ENCODE data around the gene WDR20.
"Not testable (repeated sequence)": the region's sequence is repeated elsewhere in the genome, so short reads cannot be mapped to it uniquely, and the experiment has no call there.

WDR20 gene

GRCh38 chr14:102139286-102140026 lies at the start of gene WDR20:
WDR20 (plus strand) TSS chr14:102139897; CDS start chr14:102139924, 27 bp downstream.
- peak; percentile 88 for DNase-seq

- no peak for DNase-seq
Measured at GRCh38 chr14:102090713-102091112, 49.0 kb upstream of the WDR20 start.

- DNase-seq, result no peak
Measured at GRCh38 chr14:102092806-102093205, 46.9 kb upstream of the WDR20 start.

- DNase-seq, result no peak
Measured at GRCh38 chr14:102094101-102094500, 45.6 kb upstream of the WDR20 start.

GRCh38 chr14:102095231-102095870 lies 44.3 kb upstream of the WDR20 start:
- no peak for DNase-seq

GRCh38 chr14:102095871-102096568 lies 43.7 kb upstream of the WDR20 start:
- DNase-seq, result no peak

- DNase-seq, result no peak
Measured at GRCh38 chr14:102096569-102097188, 43.0 kb upstream of the WDR20 start.

- no peak for DNase-seq
Measured at GRCh38 chr14:102097441-102098135, 42.1 kb upstream of the WDR20 start.

GRCh38 chr14:102103062-102103695 lies 36.5 kb upstream of the WDR20 start:
- DNase-seq, result no peak

- DNase-seq, result no peak
Measured at GRCh38 chr14:102105369-102105768, 34.3 kb upstream of the WDR20 start.

- DNase-seq, result not testable (repeated sequence)
Measured at GRCh38 chr14:102109332-102109731, 30.4 kb upstream of the WDR20 start.

GRCh38 chr14:102111101-102111500 lies 28.6 kb upstream of the WDR20 start:
- DNase-seq, result no peak

GRCh38 chr14:102116361-102117180 lies 23.1 kb upstream of the WDR20 start:
- DNase-seq, result no peak

- DNase-seq, result no peak
Measured at GRCh38 chr14:102117852-102118251, 21.8 kb upstream of the WDR20 start.

- DNase-seq, result no peak
Measured at GRCh38 chr14:102120888-102121287, 18.8 kb upstream of the WDR20 start.

GRCh38 chr14:102121567-102121966 lies 18.1 kb upstream of the WDR20 start:
- no peak for DNase-seq

- no peak for DNase-seq
Measured at GRCh38 chr14:102124419-102124818, 15.3 kb upstream of the WDR20 start.

- no peak for DNase-seq
Measured at GRCh38 chr14:102125546-102125945, 14.2 kb upstream of the WDR20 start.

- no peak for DNase-seq
Measured at GRCh38 chr14:102126807-102127455, 12.8 kb upstream of the WDR20 start.

GRCh38 chr14:102131741-102132140 lies 8.0 kb upstream of the WDR20 start:
- no peak for DNase-seq

- DNase-seq, result not testable (repeated sequence)
Measured at GRCh38 chr14:102134021-102134420, 5.7 kb upstream of the WDR20 start.

Measured in cortex of kidney (tissue), 1 donor.